Stimulated activated CD8-positive, alpha-beta memory T cell treated with anti-CD3 and anti-CD28 coated beads, Interleukin-12 subunit alpha, Interleukin-12 subunit beta, amount 100 ng/mL, for 24 hours (primary cell): ENCODE measurements around the gene CDK5RAP1.
"Not testable (repeated sequence)": the region's sequence is repeated elsewhere in the genome, so short reads cannot be mapped to it uniquely, and the experiment has no call there.

ENCODE experiments used
- DNase-seq: peaks from one replicate; pipeline ENCODE4 v3.0.0-alpha.2; 2020; ENCODE audit errors: extremely low read depth

The CDK5RAP1 gene

DNA sequence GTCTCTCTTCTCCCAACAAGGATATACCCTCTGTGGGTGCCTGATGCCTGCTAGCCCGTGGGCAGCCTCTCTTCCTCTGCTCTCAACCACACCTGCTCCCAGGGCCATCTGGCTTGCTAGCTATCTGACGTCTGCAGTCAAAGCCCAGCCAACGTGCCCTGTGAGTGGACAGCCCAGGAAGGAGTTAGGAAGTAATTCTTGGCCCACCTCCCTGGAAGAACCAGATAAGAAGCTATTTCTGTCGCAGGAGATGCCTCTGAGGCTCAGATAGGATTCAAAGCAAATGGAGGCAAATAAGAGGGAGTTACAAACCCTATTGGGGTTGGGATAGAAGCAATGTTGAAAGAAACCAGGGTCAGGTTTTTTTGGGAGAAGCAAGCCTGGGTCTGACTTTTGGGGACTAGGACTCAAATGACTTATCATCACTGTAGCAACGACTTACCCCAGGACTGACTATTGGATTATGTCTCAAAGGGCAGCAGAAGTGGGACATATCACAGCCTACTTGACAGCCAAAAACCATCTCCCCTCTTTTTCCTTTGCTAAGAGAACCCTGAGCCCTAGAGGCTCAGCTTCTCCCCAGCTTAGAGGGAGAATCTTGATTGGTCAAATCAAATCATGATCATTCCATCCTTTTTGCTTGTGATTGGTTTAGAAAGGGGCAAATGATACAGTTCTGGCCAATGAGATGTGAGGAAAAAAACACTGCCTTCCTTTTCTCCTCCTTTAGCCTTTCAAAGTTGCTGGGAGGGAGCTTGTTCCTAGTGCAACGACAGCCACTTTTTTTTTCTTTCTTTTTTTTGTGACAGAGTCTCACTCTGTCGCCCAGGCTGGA lies 18.0 kb upstream of the CDK5RAP1 start:
- no peak for DNase-seq

DNA sequence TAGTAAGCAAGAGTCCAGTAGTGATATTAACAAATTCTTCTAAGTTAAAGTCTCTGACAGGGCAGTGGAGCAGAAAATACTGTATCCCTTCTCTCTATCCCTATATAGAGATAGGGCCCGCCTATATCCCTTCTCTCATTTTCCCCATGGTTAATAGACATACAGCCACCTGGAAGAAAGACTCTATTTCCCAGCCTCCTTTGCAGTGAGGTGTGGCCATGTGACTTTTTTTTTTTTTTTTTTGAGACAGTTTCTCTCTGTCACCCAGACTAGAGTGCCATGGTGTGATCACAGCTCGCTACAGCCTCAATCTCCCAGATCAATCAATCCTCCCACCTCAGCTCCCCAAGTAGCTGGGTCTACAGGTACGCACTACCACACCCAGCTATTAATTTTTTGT lies 16.7 kb upstream of the CDK5RAP1 start:
- DNase-seq, result no peak

DNA sequence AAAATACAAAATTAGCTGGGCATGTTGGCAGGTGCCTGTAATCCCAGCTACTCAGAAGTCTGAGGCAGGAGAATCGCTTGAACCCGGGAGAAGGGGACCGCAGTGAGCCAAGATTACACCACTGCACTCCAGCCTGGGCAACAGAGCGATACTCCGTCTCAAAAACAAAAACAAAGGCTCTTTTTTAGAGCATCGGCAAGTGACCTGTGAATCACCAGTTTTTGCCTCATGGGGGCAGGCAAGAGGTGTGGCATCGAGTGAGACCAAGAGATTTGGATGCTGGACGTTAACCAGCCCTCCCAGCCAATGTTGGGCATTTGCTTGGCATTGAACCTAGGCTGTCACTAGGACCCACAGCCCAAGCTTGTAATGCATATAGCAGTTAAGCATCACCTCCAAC lies 14.6 kb upstream of the CDK5RAP1 start:
- DNase-seq, result no peak

DNA sequence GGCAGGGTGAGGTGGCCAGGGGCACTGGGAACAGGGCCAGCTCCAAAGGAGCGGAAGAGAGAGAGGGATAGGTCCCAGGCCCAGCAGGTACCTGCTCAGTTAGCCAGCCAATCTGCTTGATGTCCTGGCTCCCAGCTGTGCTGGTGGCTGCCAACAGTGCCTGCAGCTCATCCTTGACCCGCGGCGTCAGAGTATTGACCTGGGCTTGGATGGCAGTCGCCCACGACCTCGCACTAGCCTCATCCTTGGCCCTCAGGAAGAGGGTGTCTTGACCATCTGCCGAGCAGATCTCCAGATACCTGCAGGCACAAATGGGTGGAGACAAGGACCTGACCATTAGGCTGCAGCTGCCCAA lies 11.1 kb upstream of the CDK5RAP1 start:
- DNase-seq, result no peak

DNA sequence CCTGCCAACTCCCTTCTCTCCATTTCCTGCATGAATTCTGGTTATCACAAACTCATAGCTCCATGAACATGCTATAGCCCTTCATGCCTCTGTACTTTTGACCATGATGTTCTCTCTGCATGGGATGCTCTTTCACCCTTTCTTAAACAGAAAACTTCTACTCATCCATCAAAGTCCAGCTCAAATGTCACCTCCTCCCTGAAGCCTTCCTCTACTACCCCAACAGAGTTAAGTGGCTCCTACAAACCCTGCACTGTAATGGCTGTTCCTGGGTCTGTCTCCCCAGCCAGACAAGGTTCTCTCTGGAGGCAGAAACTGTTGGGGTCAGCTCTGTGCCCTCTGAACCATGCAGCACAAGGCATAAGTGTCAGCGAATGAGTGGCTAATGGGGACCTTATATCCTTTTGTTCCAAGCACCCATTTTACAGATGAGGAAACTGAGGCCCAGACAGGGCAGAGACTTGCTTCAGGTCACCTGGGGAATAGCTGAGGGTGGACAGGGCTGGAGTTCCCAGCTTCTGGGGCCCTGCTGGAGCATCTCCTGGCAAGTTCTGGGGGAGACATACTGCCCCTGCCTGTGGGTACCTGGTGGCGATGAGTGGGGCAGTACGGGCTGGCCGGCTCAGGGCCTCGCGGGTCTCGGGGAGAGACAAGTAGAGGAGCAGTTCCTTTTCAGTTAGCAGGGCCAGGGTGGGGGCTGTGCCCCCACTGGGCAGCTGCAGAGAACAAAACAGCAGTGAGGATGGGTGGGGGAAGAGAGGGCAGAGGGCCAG lies 10.6 kb upstream of the CDK5RAP1 start:
- DNase-seq, result no peak

DNA sequence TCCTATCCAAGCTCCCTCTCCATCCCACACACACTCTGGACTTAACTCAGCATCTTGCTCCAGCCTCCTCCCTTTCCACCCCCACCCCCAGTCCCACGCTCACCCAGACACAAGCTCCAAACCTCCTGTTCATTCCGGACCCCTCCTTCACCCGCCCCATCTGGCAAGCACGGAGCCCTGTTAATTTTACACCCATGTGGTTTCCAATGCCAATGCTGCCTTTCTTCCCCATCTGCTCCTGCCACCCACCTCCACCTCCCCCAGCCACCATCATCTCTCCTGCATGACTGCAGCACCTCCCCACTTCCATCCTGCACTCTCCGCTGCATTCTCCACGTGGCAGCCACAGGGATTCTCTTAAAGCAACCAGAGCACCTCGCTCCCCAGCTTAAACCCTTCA lies 9.9 kb upstream of the CDK5RAP1 start:
- no peak for DNase-seq

DNA sequence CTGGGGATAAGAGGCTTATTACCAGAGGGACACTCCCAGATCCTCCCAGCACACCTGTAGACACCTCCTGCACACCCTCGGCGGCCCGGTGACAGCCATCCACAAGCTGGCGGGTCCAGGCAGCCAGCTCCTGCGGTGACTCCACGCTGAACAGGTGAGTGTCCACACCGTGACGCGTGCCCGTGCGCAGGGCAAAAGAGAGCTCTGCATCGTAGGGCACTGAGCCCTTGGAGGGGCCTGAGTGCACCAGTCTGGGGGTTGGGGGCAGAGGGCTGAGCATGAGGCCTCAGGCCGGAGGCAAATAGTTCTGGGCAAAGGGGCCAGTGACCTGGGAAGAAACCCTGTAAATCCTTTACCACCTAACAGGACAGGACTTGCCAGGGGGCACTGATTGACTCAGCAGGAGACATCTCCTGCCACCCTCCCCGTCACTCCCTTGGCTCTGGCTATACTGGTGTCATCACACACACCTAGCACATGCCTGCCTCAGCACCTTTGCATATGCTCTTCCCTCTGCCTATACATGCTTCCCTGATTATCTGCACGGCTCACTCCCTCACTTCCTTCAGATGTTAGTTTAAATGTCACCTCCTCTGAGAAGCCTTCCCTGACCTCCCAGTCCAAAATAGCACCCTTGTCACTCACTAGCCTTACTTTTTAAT lies 8.9 kb upstream of the CDK5RAP1 start:
- no peak for DNase-seq

DNA sequence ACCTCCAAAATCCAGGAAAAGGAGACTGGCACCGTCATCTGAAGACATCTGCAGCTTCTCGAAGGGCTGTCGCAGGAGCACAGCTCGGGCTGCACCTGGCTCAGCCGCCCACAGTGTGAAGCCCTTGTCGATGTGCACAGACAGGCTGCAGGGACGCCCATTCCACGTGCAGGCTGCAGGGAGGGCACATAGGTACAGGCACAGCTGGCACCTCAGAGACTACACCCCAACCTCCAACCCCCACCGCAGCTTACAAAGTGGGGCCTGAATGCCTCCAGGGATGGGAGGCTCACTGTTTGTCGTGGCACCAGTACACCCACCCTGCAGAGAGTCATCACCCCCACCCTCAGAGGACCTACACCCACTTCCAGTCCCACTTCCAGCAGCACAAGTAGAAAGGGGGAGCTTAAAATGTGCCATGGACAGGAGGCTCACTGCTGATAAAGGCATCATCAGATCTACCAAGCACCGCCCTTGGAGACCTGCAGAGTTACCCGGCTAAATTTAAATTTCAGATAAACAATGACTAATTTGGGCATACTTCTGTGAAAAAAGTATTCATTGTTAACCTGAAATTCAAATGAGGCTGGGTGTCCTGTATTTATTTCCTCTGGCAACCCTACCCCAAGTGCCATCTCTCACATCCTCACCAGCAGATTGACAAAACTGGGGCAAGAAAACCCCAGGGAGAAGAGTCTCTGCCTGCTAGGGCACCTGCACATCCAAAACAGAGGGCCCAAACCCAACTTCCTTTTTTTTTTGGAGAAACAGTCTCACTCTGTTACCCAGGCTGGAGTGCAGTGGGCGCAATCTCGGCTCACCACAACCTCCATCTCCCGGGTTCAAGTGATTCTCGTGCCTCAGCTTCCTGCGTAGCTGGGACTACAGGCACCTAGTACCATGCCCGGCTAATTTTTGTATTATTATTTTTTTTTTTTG lies 7.7 kb upstream of the CDK5RAP1 start:
- DNase-seq, result no peak

DNA sequence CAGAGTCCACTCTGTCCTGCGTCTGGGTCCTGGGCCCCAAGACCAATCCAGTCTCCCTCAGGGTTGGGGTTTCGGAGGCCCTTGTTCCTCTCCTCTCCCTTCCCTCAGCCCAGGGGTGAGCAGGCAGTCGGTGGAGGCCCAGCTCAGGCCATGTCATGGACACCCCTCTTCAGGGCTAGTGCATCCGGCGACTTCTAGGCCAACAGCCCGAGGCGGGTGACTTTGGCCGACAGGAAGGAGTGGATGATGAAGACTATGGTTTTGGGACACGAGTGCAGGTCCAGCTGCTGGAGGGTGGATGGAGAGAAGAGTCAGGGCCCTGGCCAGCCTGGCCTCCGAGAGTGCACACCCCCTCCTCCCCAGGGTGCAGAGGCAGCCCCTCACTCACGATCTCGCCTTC lies 7.0 kb upstream of the CDK5RAP1 start:
- DNase-seq, result no peak

DNA sequence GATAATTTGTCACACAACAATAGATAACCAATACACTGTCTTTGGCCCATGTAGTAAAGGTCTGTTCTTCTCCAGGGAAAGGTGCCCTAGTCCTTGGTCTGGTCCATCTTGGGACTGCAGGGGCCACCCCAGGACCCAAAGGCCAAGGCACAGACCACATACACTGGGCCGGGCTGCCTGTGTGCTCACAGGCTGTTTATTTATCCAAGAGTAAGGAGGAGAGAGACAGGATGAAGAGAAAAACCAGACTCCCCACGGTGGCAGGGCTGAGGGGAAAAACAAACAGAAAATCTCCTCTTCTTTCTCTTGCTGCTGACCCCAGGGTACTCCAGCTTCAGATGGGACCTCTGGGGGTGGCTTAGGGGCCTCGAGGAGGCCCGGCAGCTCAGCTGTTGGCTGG lies 6.5 kb upstream of the CDK5RAP1 start:
- DNase-seq, result no peak

DNA sequence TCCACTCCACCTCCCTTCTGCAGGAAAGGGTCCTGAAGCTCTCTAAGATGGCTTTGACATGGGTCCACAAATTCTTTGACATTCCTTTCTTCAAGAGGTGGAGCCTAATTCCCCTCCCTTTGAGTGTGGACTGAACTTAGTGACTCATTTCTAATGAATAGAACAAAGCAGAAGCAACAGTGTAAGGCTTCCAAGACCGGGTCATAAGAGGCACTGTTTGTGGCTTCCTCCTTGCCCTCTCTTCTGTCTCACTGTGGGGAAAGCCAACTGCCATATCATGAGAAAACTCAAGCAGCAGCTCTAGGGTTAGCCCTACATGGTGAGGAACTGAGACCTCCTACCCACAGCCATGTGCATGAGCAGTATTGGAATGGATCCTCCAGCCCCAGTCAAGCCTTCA lies 5.9 kb upstream of the CDK5RAP1 start:
- no peak for DNase-seq

DNA sequence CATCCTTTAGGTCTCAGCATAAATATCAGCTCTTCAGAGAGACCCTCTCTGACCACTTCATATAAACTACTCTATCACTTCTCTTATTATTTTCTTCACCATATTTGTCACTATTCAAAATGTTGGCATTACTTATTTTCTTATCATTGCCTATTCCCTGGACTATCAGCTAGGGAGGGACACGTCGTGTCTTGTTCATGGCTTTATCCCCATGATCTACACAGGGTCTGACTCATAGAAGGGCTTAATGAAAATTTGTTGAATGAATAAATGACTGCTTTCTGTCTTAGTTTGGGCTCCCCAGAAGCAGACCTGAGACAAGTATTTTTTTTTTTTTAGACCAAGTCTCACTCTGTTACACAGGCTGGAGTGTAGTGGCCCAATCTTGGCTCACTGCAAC lies 3.0 kb upstream of the CDK5RAP1 start:
- DNase-seq, result no peak

DNA sequence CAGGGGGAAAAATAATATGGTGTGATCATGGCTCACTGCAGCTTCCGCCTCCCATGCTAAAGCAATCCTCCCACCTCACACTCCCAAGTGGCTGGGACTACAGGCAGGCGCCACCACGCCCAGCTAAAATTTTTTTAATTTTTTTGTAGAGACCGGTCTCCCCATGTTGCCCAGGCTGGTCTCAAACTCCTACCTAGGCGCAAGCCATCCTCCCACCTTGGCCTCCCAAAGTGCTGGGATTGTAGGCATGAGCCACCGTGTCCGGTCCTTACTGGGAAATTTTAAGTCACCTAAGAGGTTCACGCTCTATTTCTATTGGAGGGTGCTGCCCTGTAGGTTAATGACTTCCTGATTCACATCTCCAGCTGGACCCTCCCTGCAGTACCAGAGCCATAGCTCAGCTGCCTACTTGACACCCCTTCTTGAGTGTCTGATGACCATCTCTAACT lies 626 bp upstream of the CDK5RAP1 start:
- DNase-seq, result no peak

DNA sequence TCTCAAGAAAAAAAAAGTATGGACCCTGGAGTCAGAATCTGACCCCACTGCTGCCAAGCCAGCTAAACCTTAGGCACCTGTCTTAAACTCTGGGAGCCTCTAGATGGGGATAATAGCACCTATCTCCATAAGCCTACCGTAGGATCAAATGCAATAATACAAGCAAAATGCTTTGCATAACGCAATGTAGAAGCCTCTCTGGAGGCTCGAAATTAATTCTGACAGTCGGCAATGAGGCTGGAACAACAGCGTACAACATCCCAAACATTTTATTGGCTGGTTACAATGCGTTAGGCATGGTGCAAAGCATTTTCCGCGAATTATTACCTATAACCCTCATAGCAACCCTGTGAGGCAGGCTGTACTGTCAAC lies 521 bp downstream of the CDK5RAP1 start:
- no peak for DNase-seq

DNA sequence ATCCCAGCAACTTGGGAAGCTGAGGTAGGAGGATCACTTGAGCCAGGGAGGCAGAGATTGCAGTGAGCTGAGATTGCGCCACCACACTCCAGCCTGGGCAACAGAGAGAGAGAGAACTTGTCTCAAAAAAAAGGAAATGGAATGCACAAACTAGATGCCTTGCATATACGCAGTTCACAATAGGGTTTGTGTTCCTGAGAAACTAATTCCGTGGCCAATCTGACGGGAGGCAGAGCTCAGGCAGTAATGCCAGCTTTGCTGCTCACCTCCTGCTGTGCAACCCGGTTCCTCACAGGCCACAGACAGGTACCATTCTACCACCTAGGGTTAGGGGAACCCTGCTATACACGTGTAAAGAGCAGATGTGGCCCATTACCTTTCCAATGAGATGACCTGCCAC lies 1.4 kb downstream of the CDK5RAP1 start:
- no peak for DNase-seq

DNA sequence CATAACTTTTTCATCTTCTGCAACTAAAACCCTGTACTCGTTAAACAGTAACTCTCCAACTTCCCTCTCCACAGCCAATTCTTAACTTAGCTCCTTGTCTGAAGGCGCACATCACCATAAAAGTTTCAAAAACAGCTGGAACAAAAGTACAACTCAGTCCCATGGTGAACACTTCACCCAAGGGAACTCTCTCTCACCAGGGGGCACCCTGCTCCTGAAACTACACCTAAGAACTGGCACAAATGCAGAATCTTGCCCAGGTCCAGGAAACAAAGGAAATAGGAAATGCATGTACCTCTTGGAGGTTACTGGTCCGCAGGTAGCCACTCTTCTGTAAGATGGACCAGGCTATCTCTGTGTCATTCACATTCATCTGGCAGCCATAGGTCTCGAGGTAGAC lies 6.6 kb downstream of the CDK5RAP1 start:
- no peak for DNase-seq

DNA sequence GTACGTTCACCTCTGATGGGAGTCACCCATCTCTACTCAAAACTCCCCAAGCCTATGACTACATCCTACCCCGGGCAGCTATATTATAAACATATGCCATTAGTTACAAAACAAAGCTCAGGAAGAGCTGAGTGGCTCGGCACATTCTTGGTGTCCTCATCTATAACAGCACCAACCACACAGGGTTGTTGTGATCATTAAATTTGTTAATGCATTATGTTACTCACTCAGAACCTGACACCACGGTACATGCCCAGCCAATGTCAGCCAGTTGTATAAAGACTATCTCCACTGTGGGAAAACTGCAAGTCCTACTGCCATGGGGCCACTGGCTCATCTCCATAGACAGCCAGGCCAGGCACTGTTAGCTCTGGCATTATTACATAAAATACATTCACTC lies 7.7 kb downstream of the CDK5RAP1 start:
- DNase-seq, result no peak

DNA sequence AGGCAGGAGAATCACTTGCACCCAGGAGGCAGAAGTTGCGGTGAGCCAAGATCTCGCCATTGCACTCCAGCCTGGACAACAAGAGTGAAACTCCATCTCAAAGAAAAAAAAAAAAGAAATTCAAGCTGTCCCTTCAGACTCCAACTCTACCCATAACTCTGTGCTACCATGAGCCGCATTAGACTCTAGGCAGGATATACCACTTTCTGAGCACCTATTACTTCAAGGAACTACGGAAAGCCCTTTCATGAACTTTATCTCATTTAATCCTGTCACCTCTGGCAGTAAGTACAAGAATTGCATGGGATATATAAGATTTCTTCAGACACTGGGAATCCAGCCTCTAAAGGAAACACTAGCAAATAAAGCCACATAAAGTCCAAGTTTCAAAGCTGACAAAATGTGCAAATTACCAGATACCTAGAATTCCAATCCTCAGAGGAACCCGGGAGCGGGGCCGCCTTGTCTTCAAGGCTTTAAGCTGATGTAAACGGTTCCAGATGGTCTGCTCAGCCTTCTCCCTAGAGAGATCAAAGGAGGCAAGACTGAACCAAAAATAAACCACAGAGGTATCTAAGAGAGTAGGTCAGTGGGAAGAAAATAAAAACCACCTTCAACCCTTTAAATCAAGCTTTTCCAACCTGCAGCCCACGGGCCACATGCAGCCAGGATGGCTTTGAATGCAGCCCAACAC lies 9.4 kb downstream of the CDK5RAP1 start:
- no peak for DNase-seq

DNA sequence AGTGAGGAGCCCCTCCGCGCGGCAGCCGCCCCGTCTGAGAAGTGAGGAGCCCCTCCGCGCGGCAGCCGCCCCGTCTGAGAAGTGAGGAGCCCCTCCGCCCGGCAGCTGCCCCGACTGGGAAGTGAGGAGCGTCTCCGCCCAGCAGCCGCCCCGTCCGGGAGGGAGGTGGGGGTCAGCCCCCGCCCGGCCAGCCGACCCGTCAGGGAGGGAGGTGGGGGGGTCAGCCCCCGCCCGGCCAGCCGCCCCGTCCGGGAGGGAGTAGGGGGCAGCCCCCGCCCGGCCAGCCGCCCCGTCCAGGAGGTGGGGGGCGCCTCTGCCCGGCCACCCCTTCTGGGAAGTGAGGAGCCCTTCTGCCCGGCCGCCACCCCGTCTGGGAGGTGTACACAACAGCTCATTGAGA lies 12.0 kb downstream of the CDK5RAP1 start:
- not testable (repeated sequence) for DNase-seq

DNA sequence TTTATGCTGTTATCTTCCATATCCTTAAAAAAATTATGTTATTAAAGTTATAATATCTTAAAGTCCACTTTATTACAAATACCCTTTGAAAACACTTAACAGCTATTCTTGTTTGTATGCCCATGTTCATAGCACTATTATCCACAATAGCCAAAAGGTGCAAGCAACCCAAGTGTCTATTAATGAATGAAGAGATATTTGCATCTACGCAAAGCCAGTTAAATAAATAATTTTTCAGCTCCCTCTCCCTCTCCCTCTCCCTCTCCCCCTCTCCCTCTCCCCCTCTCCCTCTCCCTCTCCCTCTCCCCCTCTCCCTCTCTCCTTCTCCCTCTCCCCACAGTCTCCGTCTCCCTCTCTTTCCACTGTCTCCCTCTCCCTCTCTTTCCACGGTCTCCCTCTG lies 13.1 kb downstream of the CDK5RAP1 start:
- DNase-seq, result no peak

DNA sequence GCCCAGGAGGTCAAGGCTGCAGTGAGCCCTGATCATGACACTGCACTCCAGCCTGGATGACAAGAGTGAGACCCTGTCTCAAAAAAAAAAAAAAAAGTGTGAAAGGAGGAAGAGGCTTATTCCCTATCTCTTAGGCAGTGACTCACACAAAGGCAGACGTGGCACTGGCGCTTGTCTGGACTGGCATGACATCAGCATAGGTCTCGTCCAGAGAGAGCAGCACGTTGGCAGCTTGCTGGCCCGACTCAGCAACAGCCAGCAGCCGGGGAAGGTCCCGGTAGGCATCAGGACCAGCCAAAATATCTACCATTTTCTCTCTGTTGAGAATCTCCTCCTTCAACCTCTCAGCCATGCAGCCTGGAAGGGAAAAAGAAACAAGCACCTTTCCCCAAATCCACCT lies 14.1 kb downstream of the CDK5RAP1 start:
- DNase-seq, result no peak
